ENCODE measurements around the gene CRIP1. TPM values are rescaled to one million over a fixed set of nuclear protein-coding genes. Genes with fewer than 3 reads are reported as not detected.

CRIP1 gene
- total RNA-seq, 1 donor from 2014 or later: 7.6 TPM

GRCh38 chr14:105455766-105456660 lies 30.7 kb upstream of the CRIP1 start:
- peaks cover 0 to 48% of the 10 kb centered on the region in 2 donors for H3K36me3 ChIP-seq
- no peaks in the 10 kb centered on the region for H3K4me1 ChIP-seq
- H3K27ac ChIP-seq: no peak overlapping the region
- no peak for DNase-seq (ENCODE audit: extremely low spot score in 2 of 2)
- no peaks in the 10 kb centered on the region for H3K27me3 ChIP-seq
- TF ChIP-seq POLR2A (IDR thresholded peaks at IDR 0.05): no peak
- TF ChIP-seq CTCF (IDR thresholded peaks at IDR 0.05): no peak
- TF ChIP-seq POLR2AphosphoS5 (IDR thresholded peaks at IDR 0.05; ENCODE audit: insufficient read depth in 1 of 2, low read depth in 1 of 2): no peak
- no peak overlapping the region for H3K4me3 ChIP-seq
- intact Hi-C loops (cut with DNase I): no loop called here
- H3K9me3 ChIP-seq: no peaks in the 10 kb centered on the region

GRCh38 chr14:105456736-105457617 lies 29.7 kb upstream of the CRIP1 start:
- intact Hi-C loops (cut with DNase I): no loop called here
- H3K36me3 ChIP-seq: peaks cover 0 to 47% of the 10 kb centered on the region in 2 donors
- no peaks in the 10 kb centered on the region for H3K27me3 ChIP-seq
- no peaks in the 10 kb centered on the region for H3K4me1 ChIP-seq
- no peaks in the 10 kb centered on the region for H3K9me3 ChIP-seq
- H3K4me3 ChIP-seq: no peak overlapping the region
- TF ChIP-seq POLR2AphosphoS5 (IDR thresholded peaks at IDR 0.05; ENCODE audit: insufficient read depth in 1 of 2, low read depth in 1 of 2): no peak
- no peak for DNase-seq (ENCODE audit: extremely low spot score in 2 of 2)
- no peak overlapping the region for H3K27ac ChIP-seq

- TF ChIP-seq CTCF (IDR thresholded peaks at IDR 0.05) (no peak), POLR2AphosphoS5 (IDR thresholded peaks at IDR 0.05; ENCODE audit: insufficient read depth in 1 of 2, low read depth in 1 of 2) (no peak), POLR2A (IDR thresholded peaks at IDR 0.05) (no peak)
- H3K27ac ChIP-seq: no peak overlapping the region
- no peaks in the 10 kb centered on the region for H3K27me3 ChIP-seq
- H3K4me1 ChIP-seq: no peaks in the 10 kb centered on the region
- DNase-seq (ENCODE audit: extremely low spot score in 2 of 2): no peak
- peaks cover 0 to 43% of the 10 kb centered on the region in 2 donors for H3K36me3 ChIP-seq
- intact Hi-C loops (cut with DNase I): no loop called here
- H3K4me3 ChIP-seq: no peak overlapping the region
- H3K9me3 ChIP-seq: no peaks in the 10 kb centered on the region
Measured at GRCh38 chr14:105458010-105458409, 28.7 kb upstream of the CRIP1 start.

- TF ChIP-seq POLR2AphosphoS5 (IDR thresholded peaks at IDR 0.05; ENCODE audit: insufficient read depth in 1 of 2, low read depth in 1 of 2): no peak
- no peak for TF ChIP-seq POLR2A (IDR thresholded peaks at IDR 0.05)
- Histone ChIP-seq H3K4me1 (no peaks in the 10 kb centered on the region), H3K27ac (no peak overlapping the region), H3K9me3 (no peaks in the 10 kb centered on the region), H3K36me3 (peaks cover 0 to 49% of the 10 kb centered on the region in 2 donors), H3K4me3 (no peak overlapping the region), H3K27me3 (no peaks in the 10 kb centered on the region)
- no peak for DNase-seq (ENCODE audit: extremely low spot score in 2 of 2)
- intact Hi-C loops (cut with DNase I): no loop called here
Measured at GRCh38 chr14:105458571-105458970, 28.1 kb upstream of the CRIP1 start.

GRCh38 chr14:105460116-105460515 lies 26.6 kb upstream of the CRIP1 start:
- DNase-seq (ENCODE audit: extremely low spot score in 2 of 2): no peak
- H3K27ac ChIP-seq: no peak overlapping the region
- H3K4me1 ChIP-seq: peaks cover 1% of the 10 kb centered on the region
- TF ChIP-seq CTCF (IDR thresholded peaks at IDR 0.05) (no peak), POLR2AphosphoS5 (IDR thresholded peaks at IDR 0.05; ENCODE audit: insufficient read depth in 1 of 2, low read depth in 1 of 2) (no peak)
- H3K36me3 ChIP-seq: peaks cover 0 to 50% of the 10 kb centered on the region in 2 donors
- no peaks in the 10 kb centered on the region for H3K27me3 ChIP-seq
- intact Hi-C loops (cut with DNase I): no loop called here
- no peak overlapping the region for H3K4me3 ChIP-seq
- H3K9me3 ChIP-seq: no peaks in the 10 kb centered on the region

Measured in vagina (tissue), 2 donors.